GM12878 (cell line): ENCODE measurements around the gene PFKFB2.

Experiments used
- CREM ChIP-seq: IDR thresholded peaks from 2 replicates; pipeline ENCODE4 v1.6.1; 2014; ENCODE audit warnings: antibody characterized with exemption, low read depth
- EZH2 ChIP-seq: IDR thresholded peaks from 2 replicates; pipeline ENCODE4 v1.6.1; 2012; ENCODE audit warnings: low read depth, mild to moderate bottlenecking, control low read depth, inconsistent platforms, low read length, borderline replicate concordance; ENCODE audit not compliant: control insufficient read depth
- GABPA ChIP-seq: IDR thresholded peaks from 2 replicates; pipeline ENCODE4 v1.6.1; 2014; ENCODE audit warnings: antibody characterized with exemption, low read depth, mild to moderate bottlenecking, inconsistent platforms
- HCFC1 ChIP-seq: fragments of 150-350 bp; IDR thresholded peaks from 2 replicates; pipeline ENCODE4 v1.6.1; 2014; ENCODE audit warnings: low read length
- RFX5 ChIP-seq: IDR thresholded peaks from 2 replicates; pipeline ENCODE4 v1.6.1; 2011; ENCODE audit warnings: low read depth, low read length, improper control_type of control experiment
- TAF1 ChIP-seq: IDR thresholded peaks from 2 replicates; pipeline ENCODE4 v1.6.1; 2011; ENCODE audit warnings: mild to moderate bottlenecking, low read depth, low read length, borderline replicate concordance
- TF ChIP-seq, protein P1 (sequence below), 3 experiments: IDR thresholded peaks in 2 of 3; conservative IDR thresholded peaks in 1 of 3; 2 replicates each; pipeline ENCODE4 v1.5.1; 2011; ENCODE audit warnings: low read depth in 3 of 3, low read length in 3 of 3, mild to moderate bottlenecking in 3 of 3, control low read depth in 2 of 3, moderate library complexity in 2 of 3, inconsistent platforms in 1 of 3, mixed read lengths in 1 of 3; ENCODE audit not compliant: control insufficient read depth in 2 of 3, insufficient read depth in 1 of 3; ENCODE audit errors: extremely low read depth in 1 of 3
- TF ChIP-seq, protein P2 (sequence below): fragments of 450-650 bp; IDR thresholded peaks from 2 replicates; pipeline ENCODE4 v1.6.1; 2018; ENCODE audit warnings: mild to moderate bottlenecking, low read depth, moderate library complexity; ENCODE audit not compliant: partially characterized antibody
- TF ChIP-seq, protein P3 (sequence below): fragments of 450-650 bp; IDR thresholded peaks from 2 replicates; pipeline ENCODE4 v1.6.1; 2017; ENCODE audit warnings: low read depth, mild to moderate bottlenecking, moderate library complexity

DNA sequence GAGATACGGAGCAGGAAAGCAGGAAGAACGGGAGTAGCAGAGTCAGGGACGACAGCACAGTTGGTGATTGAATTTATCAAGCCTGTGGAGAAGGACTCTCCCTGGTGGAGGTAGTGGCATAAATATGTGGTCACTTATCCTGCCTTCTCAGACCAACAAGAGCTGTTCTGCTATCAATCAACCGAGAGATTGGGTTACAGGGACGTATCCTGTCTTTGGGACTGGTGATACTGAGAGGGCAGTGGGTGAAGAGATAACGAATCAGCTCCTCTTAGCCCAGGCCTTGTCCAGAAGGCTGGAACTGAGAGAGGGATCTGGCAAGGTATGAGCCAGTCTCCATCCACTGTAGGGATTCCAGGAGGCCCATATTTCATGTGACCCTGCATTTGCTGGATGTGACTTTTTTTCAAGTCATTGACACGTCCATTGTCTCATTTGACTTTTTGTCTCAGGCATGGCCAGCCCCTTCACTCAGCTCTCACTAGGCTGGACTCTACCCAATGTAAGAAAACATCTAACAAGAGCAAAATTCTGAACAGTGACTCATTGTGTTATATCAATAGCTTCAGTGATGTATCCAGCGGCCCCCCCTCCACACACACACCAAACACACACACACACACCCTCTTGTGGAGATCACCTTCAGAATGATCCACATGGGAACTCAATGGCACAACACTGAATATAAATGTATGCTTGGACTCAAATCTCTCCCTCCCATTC is 31.8 kb upstream of the PFKFB2 start:
- TF ChIP-seq, protein P1, sequence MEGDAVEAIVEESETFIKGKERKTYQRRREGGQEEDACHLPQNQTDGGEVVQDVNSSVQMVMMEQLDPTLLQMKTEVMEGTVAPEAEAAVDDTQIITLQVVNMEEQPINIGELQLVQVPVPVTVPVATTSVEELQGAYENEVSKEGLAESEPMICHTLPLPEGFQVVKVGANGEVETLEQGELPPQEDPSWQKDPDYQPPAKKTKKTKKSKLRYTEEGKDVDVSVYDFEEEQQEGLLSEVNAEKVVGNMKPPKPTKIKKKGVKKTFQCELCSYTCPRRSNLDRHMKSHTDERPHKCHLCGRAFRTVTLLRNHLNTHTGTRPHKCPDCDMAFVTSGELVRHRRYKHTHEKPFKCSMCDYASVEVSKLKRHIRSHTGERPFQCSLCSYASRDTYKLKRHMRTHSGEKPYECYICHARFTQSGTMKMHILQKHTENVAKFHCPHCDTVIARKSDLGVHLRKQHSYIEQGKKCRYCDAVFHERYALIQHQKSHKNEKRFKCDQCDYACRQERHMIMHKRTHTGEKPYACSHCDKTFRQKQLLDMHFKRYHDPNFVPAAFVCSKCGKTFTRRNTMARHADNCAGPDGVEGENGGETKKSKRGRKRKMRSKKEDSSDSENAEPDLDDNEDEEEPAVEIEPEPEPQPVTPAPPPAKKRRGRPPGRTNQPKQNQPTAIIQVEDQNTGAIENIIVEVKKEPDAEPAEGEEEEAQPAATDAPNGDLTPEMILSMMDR (IDR thresholded peaks at IDR 0.05 in 2 of 3, conservative IDR thresholded peaks at IDR 0.05 in 1 of 3; ENCODE audit: control insufficient read depth in 2 of 3, extremely low read depth in 1 of 3, insufficient read depth in 1 of 3, low read depth in 3 of 3, low read length in 3 of 3) = no peak
- TF ChIP-seq GABPA (no peak), RFX5 (no peak), HCFC1 (no peak), EZH2 (no peak), TAF1 (no peak), CREM (no peak)
- TF ChIP-seq, protein P2, sequence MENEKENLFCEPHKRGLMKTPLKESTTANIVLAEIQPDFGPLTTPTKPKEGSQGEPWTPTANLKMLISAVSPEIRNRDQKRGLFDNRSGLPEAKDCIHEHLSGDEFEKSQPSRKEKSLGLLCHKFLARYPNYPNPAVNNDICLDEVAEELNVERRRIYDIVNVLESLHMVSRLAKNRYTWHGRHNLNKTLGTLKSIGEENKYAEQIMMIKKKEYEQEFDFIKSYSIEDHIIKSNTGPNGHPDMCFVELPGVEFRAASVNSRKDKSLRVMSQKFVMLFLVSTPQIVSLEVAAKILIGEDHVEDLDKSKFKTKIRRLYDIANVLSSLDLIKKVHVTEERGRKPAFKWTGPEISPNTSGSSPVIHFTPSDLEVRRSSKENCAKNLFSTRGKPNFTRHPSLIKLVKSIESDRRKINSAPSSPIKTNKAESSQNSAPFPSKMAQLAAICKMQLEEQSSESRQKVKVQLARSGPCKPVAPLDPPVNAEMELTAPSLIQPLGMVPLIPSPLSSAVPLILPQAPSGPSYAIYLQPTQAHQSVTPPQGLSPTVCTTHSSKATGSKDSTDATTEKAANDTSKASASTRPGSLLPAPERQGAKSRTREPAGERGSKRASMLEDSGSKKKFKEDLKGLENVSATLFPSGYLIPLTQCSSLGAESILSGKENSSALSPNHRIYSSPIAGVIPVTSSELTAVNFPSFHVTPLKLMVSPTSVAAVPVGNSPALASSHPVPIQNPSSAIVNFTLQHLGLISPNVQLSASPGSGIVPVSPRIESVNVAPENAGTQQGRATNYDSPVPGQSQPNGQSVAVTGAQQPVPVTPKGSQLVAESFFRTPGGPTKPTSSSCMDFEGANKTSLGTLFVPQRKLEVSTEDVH = no peak
- TF ChIP-seq, protein P3, sequence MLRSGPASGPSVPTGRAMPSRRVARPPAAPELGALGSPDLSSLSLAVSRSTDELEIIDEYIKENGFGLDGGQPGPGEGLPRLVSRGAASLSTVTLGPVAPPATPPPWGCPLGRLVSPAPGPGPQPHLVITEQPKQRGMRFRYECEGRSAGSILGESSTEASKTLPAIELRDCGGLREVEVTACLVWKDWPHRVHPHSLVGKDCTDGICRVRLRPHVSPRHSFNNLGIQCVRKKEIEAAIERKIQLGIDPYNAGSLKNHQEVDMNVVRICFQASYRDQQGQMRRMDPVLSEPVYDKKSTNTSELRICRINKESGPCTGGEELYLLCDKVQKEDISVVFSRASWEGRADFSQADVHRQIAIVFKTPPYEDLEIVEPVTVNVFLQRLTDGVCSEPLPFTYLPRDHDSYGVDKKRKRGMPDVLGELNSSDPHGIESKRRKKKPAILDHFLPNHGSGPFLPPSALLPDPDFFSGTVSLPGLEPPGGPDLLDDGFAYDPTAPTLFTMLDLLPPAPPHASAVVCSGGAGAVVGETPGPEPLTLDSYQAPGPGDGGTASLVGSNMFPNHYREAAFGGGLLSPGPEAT = no peak
